ENCODE measurements around the gene IRX4.

DNA sequence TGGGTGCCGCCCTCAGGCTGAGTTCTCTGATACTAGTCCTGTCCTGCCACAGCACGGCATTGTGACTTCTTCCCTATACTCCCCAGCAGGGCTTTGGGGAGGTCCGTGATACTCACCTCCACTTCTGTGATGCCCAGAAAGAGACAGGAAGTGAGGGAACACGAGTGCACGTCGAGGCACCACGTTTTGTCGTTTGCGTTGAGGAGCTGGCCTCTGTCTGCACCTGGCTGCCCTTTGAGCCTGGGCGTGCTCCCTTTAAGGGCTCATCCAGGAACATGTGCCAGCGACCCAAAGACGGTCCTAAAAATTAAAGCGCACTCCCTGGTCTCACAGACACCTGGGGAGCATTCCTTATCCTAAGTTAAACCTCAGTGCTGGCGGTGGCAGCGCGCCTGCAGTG lies 8.7 kb upstream of the IRX4 start:
- TF ChIP-seq CTCF (IDR thresholded peaks at IDR 0.05; ENCODE audit: insufficient read depth, low read depth, low read length) (no peak), EZH2 (IDR thresholded peaks at IDR 0.05; ENCODE audit: insufficient read depth, low read length) (no peak)
